Raji (cell line): ENCODE data around the gene FAM240A.

ENCODE experiments used
- POLR2A ChIP-seq: IDR thresholded peaks from 2 replicates; pipeline ENCODE4 v1.6.1; 2011; ENCODE audit warnings: low read depth, low read length, control low read depth; ENCODE audit not compliant: insufficient read depth

FAM240A gene

GRCh38 chr3:46614431-46614830, 2.1 kb downstream of the FAM240A start:
- TF ChIP-seq POLR2A = no peak

- TF ChIP-seq POLR2A = no peak
Observed at GRCh38 chr3:46615050-46615775, 2.9 kb downstream of the FAM240A start.

GRCh38 chr3:46615976-46616375, 3.7 kb downstream of the FAM240A start:
- TF ChIP-seq POLR2A = no peak

- TF ChIP-seq POLR2A = no peak
Observed at GRCh38 chr3:46617941-46618340, 5.6 kb downstream of the FAM240A start.

DNA sequence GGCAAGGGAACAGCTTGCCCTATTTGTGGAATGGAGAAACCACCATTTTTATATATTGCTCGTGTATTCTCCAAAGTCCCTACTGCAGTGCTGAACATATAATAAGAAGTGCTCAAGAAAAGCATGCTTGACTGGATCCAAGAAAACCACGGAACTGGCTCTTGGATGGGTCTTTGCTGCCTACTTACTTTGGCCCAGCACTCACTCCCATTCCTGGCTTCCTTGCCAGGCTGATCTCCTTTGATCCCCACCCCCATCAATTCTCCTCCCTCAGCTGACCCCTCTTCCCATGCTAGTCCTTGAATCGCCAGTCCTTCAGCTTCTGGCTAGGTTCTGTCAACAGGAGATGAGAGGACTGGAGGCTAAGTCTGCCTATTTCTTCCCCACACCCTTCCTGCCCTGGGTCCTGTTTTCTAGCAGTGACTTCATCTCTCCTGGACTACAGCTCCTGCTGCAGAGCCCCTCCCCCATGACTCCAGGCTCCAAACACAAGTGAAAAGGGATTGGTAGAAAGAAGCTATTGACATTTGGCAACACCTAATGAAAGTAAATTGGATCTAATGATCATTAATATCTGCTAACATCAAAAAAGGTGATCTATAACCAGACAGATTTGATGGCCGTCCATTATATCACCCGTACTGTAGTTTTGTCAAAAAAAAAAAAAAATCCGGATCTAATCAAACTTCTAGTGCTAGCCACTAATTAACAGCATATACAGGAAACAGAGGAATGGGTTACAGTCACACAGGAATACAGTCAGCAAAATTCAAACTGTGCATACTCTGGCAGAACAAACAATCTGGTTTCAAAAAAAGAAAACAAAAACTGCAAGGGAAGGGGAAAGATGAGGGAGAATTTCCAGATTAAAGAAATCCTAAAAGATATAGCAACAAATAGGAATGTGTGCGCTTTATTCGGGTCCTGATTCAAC, 7.8 kb downstream of the FAM240A start:
- no peak for TF ChIP-seq POLR2A

GRCh38 chr3:46624533-46624932, 12.2 kb downstream of the FAM240A start:
- no peak for TF ChIP-seq POLR2A

- TF ChIP-seq POLR2A = no peak
Observed at GRCh38 chr3:46624975-46625490, 12.7 kb downstream of the FAM240A start.

- no peak for TF ChIP-seq POLR2A
Observed at GRCh38 chr3:46626039-46626438, 13.7 kb downstream of the FAM240A start.

DNA sequence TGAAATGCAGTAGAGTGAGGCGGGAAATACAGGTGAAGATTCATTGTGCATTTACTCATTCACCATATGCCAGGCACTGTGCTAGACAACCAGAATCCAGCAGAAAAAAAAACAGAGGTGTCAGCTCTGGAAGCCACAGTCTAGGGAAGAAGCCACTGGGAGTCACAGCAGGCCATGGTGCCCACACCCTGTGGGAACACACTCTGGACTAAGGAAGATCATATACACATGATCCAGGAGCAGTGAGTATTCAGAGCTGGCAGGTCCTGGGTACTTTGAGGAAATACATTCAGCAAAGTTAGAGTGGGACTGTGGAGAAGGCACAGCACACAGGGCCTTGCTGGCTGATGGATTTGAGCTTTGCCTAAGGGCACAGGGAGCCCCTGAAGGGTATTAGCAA, 14.8 kb downstream of the FAM240A start:
- no peak for TF ChIP-seq POLR2A

DNA sequence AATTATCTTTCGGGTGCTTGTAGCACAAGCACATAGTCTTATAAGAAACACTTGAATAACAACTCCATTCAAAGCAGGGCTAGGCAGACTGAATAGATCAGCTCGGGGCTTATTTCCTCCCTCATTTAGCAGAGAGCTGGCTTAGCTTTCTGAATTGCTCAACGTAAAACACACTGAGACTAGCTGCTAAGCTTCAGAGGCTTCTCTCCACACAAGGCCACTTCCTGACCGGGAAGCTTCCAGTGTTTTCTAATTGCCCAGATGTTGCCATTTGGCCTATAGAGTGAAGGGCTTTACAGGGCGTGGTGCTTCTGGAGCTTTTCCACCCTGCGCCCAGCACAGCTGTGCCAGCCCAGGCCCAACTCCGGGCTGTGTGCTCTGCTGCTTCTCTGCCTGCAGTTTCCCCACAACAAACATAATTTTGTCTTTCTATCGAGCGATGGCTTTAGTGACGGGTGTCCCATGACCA, 16.6 kb downstream of the FAM240A start:
- no peak for TF ChIP-seq POLR2A

DNA sequence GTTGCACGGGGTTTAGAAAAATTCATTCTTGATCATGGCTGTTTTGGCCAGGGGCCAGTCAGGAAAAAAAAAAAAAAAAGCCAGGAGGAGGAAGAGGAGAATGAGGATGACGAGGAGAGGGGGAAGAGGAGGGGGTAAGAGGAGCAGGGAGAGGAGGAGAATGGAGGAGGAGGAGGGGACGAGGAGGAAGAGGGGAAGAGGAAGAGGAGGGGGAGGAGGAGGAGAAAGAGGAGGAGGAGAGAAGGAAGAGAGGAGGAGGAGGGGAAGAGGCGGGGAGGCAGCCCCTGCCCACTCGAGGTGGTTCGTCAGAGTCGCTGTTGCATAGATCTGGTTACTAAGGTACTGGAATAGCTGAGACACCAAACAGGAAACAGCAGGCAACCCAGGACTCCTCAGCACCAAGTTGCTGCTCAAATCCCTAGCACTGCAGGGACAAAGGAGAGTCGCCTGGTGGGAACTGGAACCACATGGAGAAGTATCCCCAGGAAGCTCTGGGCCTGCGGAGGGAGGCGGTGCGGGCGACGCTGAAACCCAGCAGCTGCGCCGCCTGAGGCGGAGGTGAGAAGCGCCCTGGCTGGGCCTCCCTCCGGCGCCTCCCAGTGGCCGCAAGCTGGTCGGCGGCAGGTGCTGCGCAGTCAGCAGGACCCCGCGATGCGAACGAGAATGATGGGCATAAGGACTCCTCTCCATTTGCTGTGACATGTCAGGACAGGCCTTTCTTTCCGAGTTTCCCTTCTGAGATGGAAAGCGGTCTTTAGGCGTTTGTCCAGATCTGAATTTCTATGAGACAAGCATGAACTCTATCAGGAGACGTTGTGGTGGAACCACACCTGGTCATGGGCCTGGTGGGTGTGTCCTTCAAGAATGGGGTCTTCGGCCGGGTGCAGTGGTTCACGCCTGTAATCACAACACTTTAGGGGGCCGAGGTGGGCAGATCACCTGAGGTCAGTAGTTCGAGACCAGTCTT, 17.5 kb downstream of the FAM240A start:
- no peak for TF ChIP-seq POLR2A

DNA sequence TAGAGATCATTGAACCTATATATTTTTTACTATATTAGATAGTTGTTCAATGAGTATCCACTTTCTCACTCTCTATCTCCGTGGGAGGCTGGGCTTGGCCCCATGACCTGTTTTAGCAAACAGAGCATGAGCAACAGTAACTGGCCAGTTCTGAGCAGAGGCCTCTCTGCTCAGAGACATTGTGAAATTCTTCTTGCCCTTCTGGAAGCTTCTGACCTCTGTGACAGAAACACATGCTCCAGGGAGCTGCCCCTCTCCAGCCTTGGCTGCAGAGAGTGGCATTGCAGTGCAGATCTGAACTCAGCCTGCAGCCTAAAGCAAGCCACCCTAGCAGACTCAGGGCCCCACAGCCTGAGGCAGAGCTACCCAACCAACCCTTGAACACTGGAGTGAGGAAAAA, 20.5 kb downstream of the FAM240A start:
- no peak for TF ChIP-seq POLR2A

GRCh38 chr3:46634856-46635255, 22.5 kb downstream of the FAM240A start:
- TF ChIP-seq POLR2A = no peak

DNA sequence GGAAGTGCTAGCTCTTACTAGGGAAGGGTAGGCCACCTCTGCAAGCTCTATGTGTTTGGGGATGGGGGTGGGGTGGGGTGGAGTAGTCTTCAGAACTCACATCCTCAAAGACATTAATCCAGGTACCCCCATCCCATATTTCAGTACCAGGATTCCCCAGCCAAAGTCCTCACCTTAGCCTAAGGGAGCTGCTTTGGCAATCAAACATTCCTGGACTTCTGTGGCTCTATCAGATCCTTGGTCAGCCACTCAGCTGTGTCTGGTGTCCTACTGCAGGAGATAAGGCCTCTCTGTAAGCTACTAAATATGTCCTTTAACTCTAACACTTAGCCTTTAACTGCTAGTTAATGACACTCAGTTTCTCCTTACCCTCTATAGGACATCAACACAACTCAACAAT, 26.9 kb downstream of the FAM240A start:
- TF ChIP-seq POLR2A = no peak

DNA sequence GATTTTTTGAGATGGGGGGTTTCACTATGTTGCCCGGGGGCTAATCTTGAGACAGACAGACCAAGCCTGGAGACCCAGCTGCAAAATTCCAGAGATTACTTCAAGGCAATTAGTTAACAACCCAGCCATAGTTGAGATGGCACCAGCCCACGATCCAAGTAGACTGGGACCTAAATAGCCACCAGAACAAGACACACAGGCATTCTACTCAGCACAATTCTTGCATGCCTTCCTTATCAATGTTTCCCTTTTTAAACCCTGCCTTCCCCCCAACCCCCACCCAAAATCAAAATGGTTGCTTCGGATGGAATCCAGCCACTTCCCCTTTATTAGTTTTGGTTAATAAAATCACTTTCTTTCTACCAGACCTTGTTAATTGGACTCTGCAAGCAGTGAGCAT, 28.6 kb downstream of the FAM240A start:
- TF ChIP-seq POLR2A = no peak

GRCh38 chr3:46642971-46643370, 30.6 kb downstream of the FAM240A start:
- TF ChIP-seq POLR2A = no peak
